ENCODE measurements around the gene PLOD3. TPM values are rescaled to one million over a fixed set of nuclear protein-coding genes. Genes with fewer than 3 reads are reported as not detected.

Gene PLOD3
- total and polyA plus RNA-seq, 11 donors: 22.2 to 77.6 (median 42.0) TPM

DNA sequence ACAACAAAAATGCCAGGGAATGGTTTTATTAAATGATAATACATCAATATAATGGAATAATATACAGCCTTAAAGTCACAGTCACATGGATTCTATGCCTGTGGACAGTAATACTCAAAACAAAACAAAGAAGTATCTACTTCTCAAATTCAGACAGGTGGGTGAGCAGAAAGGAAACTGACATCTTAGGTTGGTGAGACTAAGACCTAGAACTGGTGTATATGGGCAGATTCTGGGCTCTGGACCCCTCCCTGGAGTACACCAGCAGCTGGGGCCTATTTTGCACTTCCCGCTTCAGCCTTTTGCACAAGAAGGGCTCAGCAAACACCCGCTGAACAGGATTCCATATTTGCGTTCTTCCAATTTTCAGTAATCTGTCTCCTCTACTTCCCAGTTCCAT, 32.9 kb upstream of the PLOD3 start:
- H3K9me3 ChIP-seq: no peaks in the 10 kb centered on the region
- peak overlapping the region in 1 of 12 donors; percentile 90 for H3K4me3 ChIP-seq
- DNase-seq: no peak
- intact Hi-C loops (cut with DNase I): loop anchor here in 4 of 10 donors (5.0 kb wide), 2 partner anchors 33 to 38 kb away; partner anchors contain the start of genes PLOD3 (in 3 of the 4) and ZNHIT1 (in 3 of the 4)
- no peaks in the 10 kb centered on the region for H3K27me3 ChIP-seq
- ATAC-seq: no peak
- WGBS, 4 donors: 95 to 100% (median 100%) methylated on average over 3 of the region's 3 CpGs
- TF ChIP-seq, protein P1, sequence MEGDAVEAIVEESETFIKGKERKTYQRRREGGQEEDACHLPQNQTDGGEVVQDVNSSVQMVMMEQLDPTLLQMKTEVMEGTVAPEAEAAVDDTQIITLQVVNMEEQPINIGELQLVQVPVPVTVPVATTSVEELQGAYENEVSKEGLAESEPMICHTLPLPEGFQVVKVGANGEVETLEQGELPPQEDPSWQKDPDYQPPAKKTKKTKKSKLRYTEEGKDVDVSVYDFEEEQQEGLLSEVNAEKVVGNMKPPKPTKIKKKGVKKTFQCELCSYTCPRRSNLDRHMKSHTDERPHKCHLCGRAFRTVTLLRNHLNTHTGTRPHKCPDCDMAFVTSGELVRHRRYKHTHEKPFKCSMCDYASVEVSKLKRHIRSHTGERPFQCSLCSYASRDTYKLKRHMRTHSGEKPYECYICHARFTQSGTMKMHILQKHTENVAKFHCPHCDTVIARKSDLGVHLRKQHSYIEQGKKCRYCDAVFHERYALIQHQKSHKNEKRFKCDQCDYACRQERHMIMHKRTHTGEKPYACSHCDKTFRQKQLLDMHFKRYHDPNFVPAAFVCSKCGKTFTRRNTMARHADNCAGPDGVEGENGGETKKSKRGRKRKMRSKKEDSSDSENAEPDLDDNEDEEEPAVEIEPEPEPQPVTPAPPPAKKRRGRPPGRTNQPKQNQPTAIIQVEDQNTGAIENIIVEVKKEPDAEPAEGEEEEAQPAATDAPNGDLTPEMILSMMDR (IDR thresholded peaks at IDR 0.05): no peak
- no peak for TF ChIP-seq POLR2A (IDR thresholded peaks at IDR 0.05)
- H3K27ac ChIP-seq: no peak overlapping the region
- H3K36me3 ChIP-seq: peaks cover 0 to 28% (median 15%) of the 10 kb centered on the region in 9 donors
- peaks cover 3 to 34% (median 24%) of the 10 kb centered on the region in 12 donors for H3K4me1 ChIP-seq

DNA sequence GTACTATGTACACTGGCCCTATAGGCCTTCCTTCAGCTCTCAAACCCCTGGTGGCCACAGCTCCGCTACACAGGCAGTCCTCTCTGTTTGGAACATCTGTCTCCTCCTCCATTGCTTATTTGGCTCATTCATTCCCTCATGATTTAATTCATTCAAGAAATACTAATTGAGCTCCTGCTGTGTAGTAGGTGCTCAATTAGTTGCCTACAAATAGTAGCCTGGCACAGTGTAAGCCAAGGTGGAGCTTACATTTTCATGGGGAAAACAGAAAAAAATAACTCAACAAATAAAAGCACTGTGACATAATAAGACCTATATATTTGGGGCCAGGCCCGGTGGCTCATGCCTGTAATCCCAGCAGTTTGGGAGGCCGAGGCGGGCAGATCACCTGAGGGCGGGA, 30.9 kb upstream of the PLOD3 start:
- intact Hi-C loops (cut with DNase I): loop anchor here in 1 of 10 donors (10.0 kb wide), 1 partner anchor 363 kb away; the partner anchor contains the start of gene UFSP1
- Histone ChIP-seq H3K4me1 (peaks cover 5 to 45% (median 35%) of the 10 kb centered on the region in 12 donors), H3K27me3 (no peaks in the 10 kb centered on the region), H3K27ac (no peak overlapping the region), H3K4me3 (no peak overlapping the region), H3K9me3 (no peaks in the 10 kb centered on the region), H3K36me3 (peaks cover 0 to 32% (median 16%) of the 10 kb centered on the region in 9 donors)
- WGBS, 4 donors: 94 to 97% (median 95%) methylated on average over 5 of the region's 5 CpGs
- no peak for DNase-seq
- ATAC-seq: no peak
- TF ChIP-seq, protein P1 (IDR thresholded peaks at IDR 0.05): no peak
- no peak for TF ChIP-seq POLR2A (IDR thresholded peaks at IDR 0.05)

DNA sequence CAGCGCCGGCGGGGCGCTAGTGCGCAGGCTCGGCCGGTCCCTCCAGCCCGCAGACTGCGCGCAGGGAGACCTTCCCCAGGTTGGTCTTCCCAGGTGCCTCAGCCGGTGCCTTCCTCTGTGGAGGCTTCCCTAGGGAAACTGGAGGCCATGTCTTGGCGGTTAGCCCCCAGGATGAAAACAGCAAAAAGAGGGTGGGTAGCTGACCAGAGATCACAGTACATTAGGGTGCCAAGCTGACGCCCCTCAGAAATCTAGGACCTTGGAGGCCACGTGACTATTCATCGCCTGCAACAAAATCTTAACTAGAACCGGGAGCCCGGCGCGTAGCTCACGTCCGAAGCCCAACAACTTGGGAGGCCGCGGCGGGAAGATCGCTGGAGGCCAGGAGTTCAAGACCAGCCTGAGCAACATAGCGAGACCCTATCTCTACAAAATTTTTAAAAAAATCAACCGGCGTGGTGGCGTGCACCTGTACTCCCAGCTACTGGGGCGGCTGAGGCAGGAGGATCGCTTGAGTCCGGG, 27.8 kb upstream of the PLOD3 start:
- Histone ChIP-seq H3K36me3 (peaks cover 0 to 49% (median 26%) of the 10 kb centered on the region in 9 donors), H3K4me3 (peak overlapping the region; percentile 66 to 95 (median 82)), H3K9me3 (no peaks in the 10 kb centered on the region), H3K4me1 (peaks cover 5 to 51% (median 34%) of the 10 kb centered on the region in 12 donors), H3K27ac (peak overlapping the region; percentile 84 to 99 (median 95)), H3K27me3 (no peaks in the 10 kb centered on the region)
- ATAC-seq (no peak), DNase-seq (peak in 1 of 5 donors; percentile 42)
- TF ChIP-seq POLR2A (IDR thresholded peaks at IDR 0.05): no peak
- TF ChIP-seq, protein P1 (IDR thresholded peaks at IDR 0.05): no peak
- intact Hi-C loops (cut with DNase I): loop anchor here in 4 of 10 donors (2.0 to 10.0 kb wide), 3 partner anchors 26 to 360 kb away; partner anchors contain the start of genes ZNHIT1 (in 2 of the 4), PLOD3 (in 1 of the 4) and UFSP1 (in 1 of the 4)
- WGBS, 4 donors: 25 to 45% (median 33%) methylated on average over 23 to 32 of the region's 32 CpGs

DNA sequence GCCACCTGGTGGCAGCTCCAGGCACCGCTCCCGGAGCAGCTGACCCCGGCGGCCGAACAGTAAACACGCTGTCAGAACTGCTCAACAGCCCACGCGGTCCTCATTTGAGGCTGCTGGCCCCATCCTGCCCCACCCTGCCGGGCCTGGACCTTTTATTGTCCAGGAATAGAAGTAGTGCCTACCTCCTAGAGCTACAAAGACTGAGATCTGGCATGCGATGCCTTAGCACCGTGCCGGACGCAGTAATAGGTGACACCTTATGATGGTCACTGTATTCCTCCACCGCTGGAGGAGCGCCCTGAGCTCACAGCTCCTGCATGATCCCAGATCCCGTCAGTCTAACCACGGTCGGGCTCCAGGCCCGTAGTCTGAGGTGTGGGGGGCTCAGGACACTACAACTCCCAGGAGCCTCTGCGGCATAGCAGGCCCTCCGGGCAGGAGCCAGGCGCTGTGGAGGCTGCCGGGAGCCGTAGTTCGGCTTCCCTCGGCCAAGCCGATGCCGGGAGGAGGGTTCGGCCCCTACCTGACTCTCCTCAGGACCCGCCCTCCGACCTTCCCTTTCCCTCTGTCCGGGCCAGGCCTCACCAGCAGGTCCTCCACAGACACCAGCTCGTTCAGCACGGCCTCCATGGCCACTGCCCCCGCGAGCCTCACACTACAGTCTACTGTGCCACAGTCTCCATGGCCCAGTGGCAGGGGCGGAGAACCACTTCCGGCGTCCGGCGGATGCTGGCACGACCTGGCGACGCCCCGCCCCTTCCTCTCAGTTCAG, 27.2 kb upstream of the PLOD3 start, which contains the start of gene FIS1:
Gene FIS1, minus strand, starts transcription at position 707 of the 772 bp plus-strand sequence. Its CDS starts 77 bp downstream, at position 630.
- intact Hi-C loops (cut with DNase I): loop anchor here in 7 of 10 donors (1.0 to 10.0 kb wide), 5 partner anchors 8 to 360 kb away; partner anchors contain the start of genes PLOD3 (in 4 of the 7), ZNHIT1 (in 2 of the 7) and UFSP1 (in 1 of the 7)

More for the DNA sequence above, 27.2 kb upstream of the PLOD3 start, which contains the start of gene FIS1:
- ATAC-seq (peak; percentile 98 to 99 (median 98)), DNase-seq (peak; percentile 94 to 97 (median 95))
- Histone ChIP-seq H3K4me1 (peaks cover 5 to 55% (median 37%) of the 10 kb centered on the region in 12 donors), H3K36me3 (peaks cover 0 to 51% (median 28%) of the 10 kb centered on the region in 9 donors), H3K9me3 (no peaks in the 10 kb centered on the region), H3K27me3 (no peaks in the 10 kb centered on the region), H3K4me3 (peak within 1 kb of the TSS; percentile 66 to 95 (median 82)), H3K27ac (peak within 1 kb of the TSS; percentile 84 to 99 (median 95))
- 0 to 2% (median 0%) methylated on average over 30 to 45 of the region's 45 CpGs for WGBS, 4 donors
- TF ChIP-seq, protein P1 (IDR thresholded peaks at IDR 0.05): peak in 11 of 12 donors; percentile 15 to 99 (median 93)
- peak; percentile 43 to 85 for TF ChIP-seq POLR2A (IDR thresholded peaks at IDR 0.05)
